ENCODE data around the gene AOC3.

AOC3 gene, protein sequence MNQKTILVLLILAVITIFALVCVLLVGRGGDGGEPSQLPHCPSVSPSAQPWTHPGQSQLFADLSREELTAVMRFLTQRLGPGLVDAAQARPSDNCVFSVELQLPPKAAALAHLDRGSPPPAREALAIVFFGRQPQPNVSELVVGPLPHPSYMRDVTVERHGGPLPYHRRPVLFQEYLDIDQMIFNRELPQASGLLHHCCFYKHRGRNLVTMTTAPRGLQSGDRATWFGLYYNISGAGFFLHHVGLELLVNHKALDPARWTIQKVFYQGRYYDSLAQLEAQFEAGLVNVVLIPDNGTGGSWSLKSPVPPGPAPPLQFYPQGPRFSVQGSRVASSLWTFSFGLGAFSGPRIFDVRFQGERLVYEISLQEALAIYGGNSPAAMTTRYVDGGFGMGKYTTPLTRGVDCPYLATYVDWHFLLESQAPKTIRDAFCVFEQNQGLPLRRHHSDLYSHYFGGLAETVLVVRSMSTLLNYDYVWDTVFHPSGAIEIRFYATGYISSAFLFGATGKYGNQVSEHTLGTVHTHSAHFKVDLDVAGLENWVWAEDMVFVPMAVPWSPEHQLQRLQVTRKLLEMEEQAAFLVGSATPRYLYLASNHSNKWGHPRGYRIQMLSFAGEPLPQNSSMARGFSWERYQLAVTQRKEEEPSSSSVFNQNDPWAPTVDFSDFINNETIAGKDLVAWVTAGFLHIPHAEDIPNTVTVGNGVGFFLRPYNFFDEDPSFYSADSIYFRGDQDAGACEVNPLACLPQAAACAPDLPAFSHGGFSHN

DNA sequence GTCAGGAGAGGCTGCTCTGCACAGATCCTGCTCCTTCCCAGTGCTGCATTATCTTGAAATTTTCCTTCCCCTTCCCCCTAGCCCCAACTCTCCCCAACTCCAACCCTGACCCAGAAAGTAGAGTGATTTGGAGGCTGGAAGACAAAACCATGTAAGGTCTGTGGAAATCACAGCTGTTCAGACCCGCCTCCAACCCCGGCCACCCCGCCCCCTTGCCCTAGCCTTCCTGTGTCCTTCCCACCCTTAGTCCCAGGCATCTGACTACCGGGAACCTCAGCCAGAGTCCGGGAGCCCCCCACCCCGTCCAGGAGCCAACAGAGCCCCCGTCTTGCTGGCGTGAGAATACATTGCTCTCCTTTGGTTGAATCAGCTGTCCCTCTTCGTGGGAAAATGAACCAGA, at the start of gene AOC3:
Gene AOC3 (plus strand): TSS at position 246 of the 400 bp plus-strand sequence. CDS start 145 bp downstream, at position 391.
- Histone ChIP-seq H3K4me1 (ENCODE audit: insufficient read depth, low read length) (peaks cover 5% of the 10 kb centered on the region), H3K4me3 (ENCODE audit: low read length) (no peak within 1 kb of the TSS), H3K36me3 (ENCODE audit: insufficient read depth, low read length) (no peaks in the 10 kb centered on the region), H2AFZ (ENCODE audit: low read depth, low read length) (no peak within 1 kb of the TSS), H3K27me3 (ENCODE audit: insufficient read depth, low read length) (no peaks in the 10 kb centered on the region), H3K9me3 (ENCODE audit: low read length) (no peaks in the 10 kb centered on the region)

DNA sequence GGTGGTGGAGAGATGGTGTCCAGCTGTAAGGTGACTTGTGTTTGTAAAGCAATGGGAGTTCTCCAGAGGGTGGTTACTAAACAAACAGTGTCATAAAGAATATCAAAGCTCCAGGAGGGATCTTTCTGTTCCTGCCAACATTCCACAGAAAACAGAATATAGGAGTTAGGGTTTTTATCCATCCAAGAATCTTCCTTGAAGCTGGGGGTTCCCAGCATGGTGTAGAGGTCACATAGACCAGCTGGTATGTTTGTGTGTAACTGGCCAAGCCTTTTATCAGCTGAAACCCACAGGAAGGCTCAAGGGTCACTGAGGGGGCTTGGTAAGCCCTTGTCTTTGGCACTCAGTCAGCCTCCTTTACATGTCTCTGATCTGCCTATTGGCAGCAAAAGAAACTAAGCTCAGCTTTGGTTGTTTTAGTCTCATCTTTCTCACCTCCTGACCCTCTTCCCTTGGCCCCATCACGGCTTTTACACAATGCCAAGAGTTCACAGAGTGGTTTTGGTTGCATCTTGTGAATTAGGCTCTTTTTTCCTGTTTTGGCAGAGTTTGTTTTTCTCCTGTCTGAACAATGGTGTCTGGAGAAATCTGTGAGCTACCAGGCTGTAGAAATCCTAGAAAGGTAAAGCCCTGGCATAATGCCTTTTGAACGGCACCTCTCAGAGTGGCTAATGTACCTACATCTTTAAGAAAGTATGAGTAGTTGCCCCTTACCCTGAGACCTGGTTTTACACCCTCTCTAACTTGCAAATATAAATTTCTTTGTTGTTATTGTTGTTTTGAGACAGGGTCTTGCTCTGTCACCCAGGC, 47.7 kb upstream of the AOC3 start:
- no peak overlapping the region for H2AFZ ChIP-seq (ENCODE audit: low read depth, low read length)
- no peak overlapping the region for H3K4me3 ChIP-seq (ENCODE audit: low read length)
- no peaks in the 10 kb centered on the region for H3K9me3 ChIP-seq (ENCODE audit: low read length)
- H3K36me3 ChIP-seq (ENCODE audit: insufficient read depth, low read length): no peaks in the 10 kb centered on the region
- H3K27me3 ChIP-seq (ENCODE audit: insufficient read depth, low read length): no peaks in the 10 kb centered on the region
- H3K4me1 ChIP-seq (ENCODE audit: insufficient read depth, low read length): peaks cover 13% of the 10 kb centered on the region

DNA sequence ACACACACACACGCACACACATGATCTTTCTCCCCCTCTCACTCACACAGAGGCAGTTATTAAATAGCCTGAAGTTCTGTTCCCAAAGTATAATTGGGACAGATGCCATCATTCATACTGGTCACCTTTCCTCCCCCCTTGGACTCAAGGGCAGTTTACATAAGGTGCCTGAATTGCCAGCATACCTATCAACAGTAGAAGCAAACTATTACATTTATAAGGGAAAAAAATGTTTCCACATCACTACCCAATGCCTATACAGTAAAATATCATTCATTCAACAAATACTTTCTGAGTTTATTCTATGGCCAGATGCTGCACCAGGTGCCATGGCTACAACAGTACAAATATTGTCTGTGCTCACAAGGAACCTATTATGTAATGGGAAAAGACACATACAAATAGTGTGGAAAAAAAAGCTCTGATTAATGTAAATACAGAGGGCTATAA, 46.1 kb upstream of the AOC3 start:
- H2AFZ ChIP-seq (ENCODE audit: low read depth, low read length): no peak overlapping the region
- H3K9me3 ChIP-seq (ENCODE audit: low read length): no peaks in the 10 kb centered on the region
- H3K36me3 ChIP-seq (ENCODE audit: insufficient read depth, low read length): peaks cover 4% of the 10 kb centered on the region
- H3K4me3 ChIP-seq (ENCODE audit: low read length): no peak overlapping the region
- no peaks in the 10 kb centered on the region for H3K27me3 ChIP-seq (ENCODE audit: insufficient read depth, low read length)
- peaks cover 13% of the 10 kb centered on the region for H3K4me1 ChIP-seq (ENCODE audit: insufficient read depth, low read length)

DNA sequence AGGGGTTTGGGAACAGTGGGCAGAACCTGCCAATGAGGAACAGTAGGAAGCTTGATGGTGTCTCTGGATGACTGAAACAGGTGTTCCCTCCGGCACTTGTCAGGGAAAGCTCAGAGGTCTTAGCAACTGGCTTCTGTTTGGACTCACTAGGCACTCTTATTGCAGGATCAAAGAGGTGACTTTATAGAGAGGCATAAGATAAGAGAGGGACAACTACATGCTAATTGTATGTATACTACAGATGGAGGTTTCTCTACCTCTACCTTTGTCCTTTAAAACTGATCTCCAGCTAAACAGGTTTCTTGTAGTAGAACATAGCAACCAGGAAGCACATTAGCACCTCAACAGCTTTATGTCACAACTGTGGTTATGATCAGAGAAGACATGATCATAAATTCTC, 44.8 kb upstream of the AOC3 start:
- Histone ChIP-seq H3K27me3 (ENCODE audit: insufficient read depth, low read length) (no peaks in the 10 kb centered on the region), H3K4me3 (ENCODE audit: low read length) (no peak overlapping the region), H2AFZ (ENCODE audit: low read depth, low read length) (no peak overlapping the region), H3K4me1 (ENCODE audit: insufficient read depth, low read length) (peaks cover 13% of the 10 kb centered on the region), H3K9me3 (ENCODE audit: low read length) (no peaks in the 10 kb centered on the region), H3K36me3 (ENCODE audit: insufficient read depth, low read length) (peaks cover 14% of the 10 kb centered on the region)

DNA sequence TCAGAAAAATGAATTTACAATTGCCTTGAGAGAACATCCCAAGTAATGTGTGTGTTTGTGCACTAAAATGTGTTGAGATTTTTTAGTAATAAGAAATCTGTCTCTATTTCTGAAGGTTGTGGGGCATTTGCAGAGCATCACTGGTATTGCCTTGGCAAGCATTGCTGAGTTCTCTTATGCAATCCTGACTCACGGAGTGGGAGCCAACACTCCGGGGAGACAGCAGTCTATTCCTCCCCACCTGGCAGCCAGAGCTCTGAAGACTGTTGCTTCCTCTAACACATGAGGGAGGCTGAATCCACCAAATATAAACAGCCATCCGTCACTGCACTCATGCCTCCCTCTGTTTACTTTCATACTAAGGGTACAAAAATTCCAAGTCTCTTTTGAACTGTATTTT, 41.7 kb upstream of the AOC3 start:
- Histone ChIP-seq H3K9me3 (ENCODE audit: low read length) (no peaks in the 10 kb centered on the region), H3K4me3 (ENCODE audit: low read length) (no peak overlapping the region), H3K36me3 (ENCODE audit: insufficient read depth, low read length) (peaks cover 28% of the 10 kb centered on the region), H3K27me3 (ENCODE audit: insufficient read depth, low read length) (no peaks in the 10 kb centered on the region), H2AFZ (ENCODE audit: low read depth, low read length) (no peak overlapping the region), H3K4me1 (ENCODE audit: insufficient read depth, low read length) (no peaks in the 10 kb centered on the region)

DNA sequence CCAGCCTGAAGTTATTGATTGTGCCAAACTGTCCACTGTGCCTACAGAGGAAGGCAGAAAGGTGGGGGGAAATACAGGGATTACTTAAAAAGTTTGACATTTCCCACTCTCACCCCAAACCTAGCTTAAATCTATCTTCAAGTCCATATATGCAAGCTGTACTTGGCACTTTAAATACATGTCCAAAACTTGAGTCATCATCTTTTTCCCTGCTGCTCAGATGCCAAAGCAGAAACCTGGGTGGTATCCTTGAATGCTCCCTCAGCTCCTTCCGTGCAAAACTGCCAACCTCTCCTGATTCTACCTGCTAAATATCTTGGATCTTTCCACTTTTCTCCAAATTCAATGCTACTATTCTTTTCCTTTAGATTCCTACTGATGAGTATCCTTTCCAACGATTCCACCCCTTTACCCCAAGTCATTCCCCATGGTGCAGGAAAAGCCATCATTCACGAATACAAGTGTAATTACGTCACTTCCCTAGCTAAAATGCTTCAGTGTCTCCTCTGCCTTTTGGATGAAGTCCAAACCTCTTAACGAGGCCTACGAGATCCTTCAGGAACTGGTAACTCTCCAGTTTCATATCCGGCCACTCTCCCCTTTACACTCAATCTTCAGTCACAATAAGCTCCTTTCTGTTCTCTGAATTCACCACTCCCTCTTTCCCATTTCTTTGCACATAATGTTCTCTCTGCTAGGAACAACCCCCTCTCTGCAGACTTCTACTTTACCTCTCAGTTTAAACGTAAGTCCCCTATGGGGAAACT, 36.2 kb upstream of the AOC3 start:
- Histone ChIP-seq H3K4me1 (ENCODE audit: insufficient read depth, low read length) (no peaks in the 10 kb centered on the region), H3K9me3 (ENCODE audit: low read length) (no peaks in the 10 kb centered on the region), H2AFZ (ENCODE audit: low read depth, low read length) (no peak overlapping the region), H3K4me3 (ENCODE audit: low read length) (no peak overlapping the region), H3K27me3 (ENCODE audit: insufficient read depth, low read length) (no peaks in the 10 kb centered on the region), H3K36me3 (ENCODE audit: insufficient read depth, low read length) (peaks cover 75% of the 10 kb centered on the region)

DNA sequence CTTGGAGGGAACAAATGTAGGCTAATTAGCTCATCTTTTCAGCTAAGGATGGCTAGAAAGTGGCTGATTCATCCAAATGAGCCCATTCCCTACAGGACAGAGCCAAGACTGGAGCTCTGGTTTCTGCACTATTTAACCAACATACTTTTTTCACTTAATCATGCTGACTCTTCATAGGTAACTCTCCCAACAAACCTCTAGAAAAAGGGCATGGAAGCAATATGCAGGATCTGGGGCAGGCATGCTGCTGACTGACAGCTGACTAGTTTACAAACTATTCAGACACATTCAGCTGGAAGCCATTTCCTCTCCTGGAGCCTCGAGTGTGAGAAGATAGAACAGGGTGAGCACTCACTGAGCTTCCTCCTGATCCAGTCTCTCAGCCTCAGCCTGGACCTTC, 33.1 kb upstream of the AOC3 start:
- Histone ChIP-seq H2AFZ (ENCODE audit: low read depth, low read length) (no peak overlapping the region), H3K4me3 (ENCODE audit: low read length) (no peak overlapping the region), H3K9me3 (ENCODE audit: low read length) (no peaks in the 10 kb centered on the region), H3K27me3 (ENCODE audit: insufficient read depth, low read length) (no peaks in the 10 kb centered on the region), H3K4me1 (ENCODE audit: insufficient read depth, low read length) (no peaks in the 10 kb centered on the region), H3K36me3 (ENCODE audit: insufficient read depth, low read length) (peaks cover 72% of the 10 kb centered on the region)

DNA sequence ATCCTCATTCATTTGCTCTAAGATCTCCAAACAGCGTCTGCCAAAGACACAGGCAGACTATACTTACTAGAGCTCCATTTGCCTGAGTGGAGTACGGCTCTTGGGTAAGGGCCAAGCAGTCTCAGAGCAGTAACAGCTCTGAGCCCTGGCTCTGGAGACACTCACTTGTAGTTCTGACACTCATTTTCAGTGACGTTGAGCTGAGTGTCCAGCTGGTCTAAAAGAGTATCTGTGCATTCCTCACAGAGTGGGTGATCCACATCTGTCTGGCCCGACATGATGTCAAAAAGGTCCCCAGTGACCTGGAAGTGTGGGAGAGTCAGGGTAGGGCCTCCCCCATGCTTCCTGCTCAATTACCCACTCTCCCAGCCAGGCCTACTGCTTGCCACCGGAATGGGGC, 32.6 kb upstream of the AOC3 start:
- no peak overlapping the region for H3K4me3 ChIP-seq (ENCODE audit: low read length)
- H2AFZ ChIP-seq (ENCODE audit: low read depth, low read length): no peak overlapping the region
- no peaks in the 10 kb centered on the region for H3K27me3 ChIP-seq (ENCODE audit: insufficient read depth, low read length)
- H3K9me3 ChIP-seq (ENCODE audit: low read length): no peaks in the 10 kb centered on the region
- peaks cover under 1% of the 10 kb centered on the region for H3K4me1 ChIP-seq (ENCODE audit: insufficient read depth, low read length)
- peaks cover 72% of the 10 kb centered on the region for H3K36me3 ChIP-seq (ENCODE audit: insufficient read depth, low read length)

DNA sequence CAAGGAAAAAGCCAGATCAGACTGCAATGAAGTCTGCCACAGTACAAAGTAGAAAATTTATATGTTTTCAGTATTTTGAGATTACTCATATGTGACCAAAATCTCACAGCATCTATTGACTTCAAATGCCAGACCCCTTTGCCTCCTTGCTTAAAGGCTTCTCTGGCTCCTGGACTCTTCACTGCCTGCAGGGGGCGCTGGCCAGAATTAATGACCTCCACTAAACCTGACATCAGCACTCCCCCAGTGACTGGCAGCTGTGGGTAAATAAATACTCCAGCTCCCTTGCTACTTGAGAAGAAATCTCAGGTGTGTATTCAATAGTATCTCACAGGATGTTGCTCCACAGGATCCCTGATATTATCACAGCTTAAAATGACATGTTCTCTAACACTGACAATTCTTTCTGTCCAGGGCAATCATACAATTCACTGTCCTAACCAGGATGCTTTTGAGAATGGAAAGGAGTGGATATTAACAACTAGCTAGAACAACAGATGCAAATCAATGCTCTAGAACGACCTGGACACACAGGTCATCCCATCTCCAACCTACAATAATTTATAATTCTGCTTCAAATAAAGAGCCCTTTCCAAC, 31.0 kb upstream of the AOC3 start:
- Histone ChIP-seq H3K4me1 (ENCODE audit: insufficient read depth, low read length) (peaks cover 3% of the 10 kb centered on the region), H2AFZ (ENCODE audit: low read depth, low read length) (no peak overlapping the region), H3K4me3 (ENCODE audit: low read length) (no peak overlapping the region), H3K36me3 (ENCODE audit: insufficient read depth, low read length) (peaks cover 56% of the 10 kb centered on the region), H3K9me3 (ENCODE audit: low read length) (no peaks in the 10 kb centered on the region), H3K27me3 (ENCODE audit: insufficient read depth, low read length) (no peaks in the 10 kb centered on the region)

DNA sequence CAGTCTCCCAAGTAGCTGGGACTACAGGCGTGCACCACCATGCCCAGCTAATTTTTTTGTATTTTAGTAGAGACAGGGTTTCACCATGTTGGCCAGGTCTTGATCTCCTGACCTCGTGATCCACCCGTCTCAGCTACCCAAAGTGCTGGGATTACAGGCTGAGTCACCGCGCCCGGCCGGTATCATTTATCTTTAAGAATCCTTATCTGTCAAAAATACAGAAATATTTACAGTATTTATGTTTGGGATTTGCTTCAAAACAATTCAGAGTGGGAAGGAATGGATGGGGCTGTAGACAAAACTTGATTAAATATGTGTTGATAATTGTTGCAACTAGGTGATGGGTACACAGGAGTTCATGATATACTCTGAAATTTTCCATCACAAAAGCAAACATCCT, 29.8 kb upstream of the AOC3 start:
- Histone ChIP-seq H3K4me3 (ENCODE audit: low read length) (no peak overlapping the region), H3K4me1 (ENCODE audit: insufficient read depth, low read length) (peaks cover 3% of the 10 kb centered on the region), H3K9me3 (ENCODE audit: low read length) (no peaks in the 10 kb centered on the region), H3K27me3 (ENCODE audit: insufficient read depth, low read length) (no peaks in the 10 kb centered on the region), H2AFZ (ENCODE audit: low read depth, low read length) (no peak overlapping the region), H3K36me3 (ENCODE audit: insufficient read depth, low read length) (peaks cover 47% of the 10 kb centered on the region)

DNA sequence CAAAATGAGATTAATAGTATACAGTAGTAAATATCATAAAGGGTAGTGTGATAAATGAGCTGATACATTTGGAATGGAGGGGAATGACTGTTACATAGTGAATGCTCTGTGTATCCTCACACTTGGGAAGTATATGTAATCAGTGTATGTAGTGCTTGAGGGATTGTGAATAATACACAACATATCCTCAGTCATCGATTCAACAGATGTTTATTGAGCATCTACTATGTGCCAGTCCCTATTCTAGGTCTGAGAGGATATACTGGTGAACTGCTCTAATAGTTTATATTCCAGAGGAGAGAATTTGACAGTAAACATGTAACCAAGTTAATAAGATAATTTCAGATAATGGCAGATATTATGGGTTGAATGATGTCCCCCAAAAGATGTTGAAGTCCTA, 23.5 kb upstream of the AOC3 start:
- Histone ChIP-seq H2AFZ (ENCODE audit: low read depth, low read length) (no peak overlapping the region), H3K36me3 (ENCODE audit: insufficient read depth, low read length) (no peaks in the 10 kb centered on the region), H3K4me1 (ENCODE audit: insufficient read depth, low read length) (peaks cover 10% of the 10 kb centered on the region), H3K4me3 (ENCODE audit: low read length) (no peak overlapping the region), H3K27me3 (ENCODE audit: insufficient read depth, low read length) (no peaks in the 10 kb centered on the region), H3K9me3 (ENCODE audit: low read length) (no peaks in the 10 kb centered on the region)

DNA sequence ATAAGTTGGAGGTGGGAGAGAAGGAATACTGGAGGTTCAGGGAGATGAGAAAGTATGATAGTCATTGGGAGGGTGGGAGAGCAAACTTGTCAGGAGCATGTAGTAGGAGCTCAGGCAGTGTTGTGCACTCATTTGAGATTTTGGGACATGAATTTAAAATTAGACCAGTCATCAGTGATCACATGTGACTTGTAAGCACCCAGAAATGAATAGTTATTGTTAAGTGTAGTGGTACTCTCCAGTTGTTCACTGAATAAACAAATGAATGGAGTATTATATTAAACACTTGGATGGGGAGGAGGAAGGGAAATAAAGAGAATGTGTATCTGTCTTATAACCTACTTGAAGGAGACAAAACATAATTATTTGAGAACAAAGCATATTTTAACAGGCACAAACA, 20.0 kb upstream of the AOC3 start:
- H3K27me3 ChIP-seq (ENCODE audit: insufficient read depth, low read length): no peaks in the 10 kb centered on the region
- H3K4me1 ChIP-seq (ENCODE audit: insufficient read depth, low read length): peaks cover 17% of the 10 kb centered on the region
- H3K36me3 ChIP-seq (ENCODE audit: insufficient read depth, low read length): peaks cover 15% of the 10 kb centered on the region
- no peak overlapping the region for H3K4me3 ChIP-seq (ENCODE audit: low read length)
- H2AFZ ChIP-seq (ENCODE audit: low read depth, low read length): no peak overlapping the region
- no peaks in the 10 kb centered on the region for H3K9me3 ChIP-seq (ENCODE audit: low read length)
